D721Med (cell line): ENCODE results near the gene TRAT1.

ENCODE experiments used
- DNase-seq: peaks from one replicate; pipeline ENCODE4 v3.0.0; 2011; ENCODE audit warnings: low spot score; ENCODE audit not compliant: insufficient read length
- FAIRE-seq: peaks from 2 replicates; lab custom pipeline; 2011; peaks lifted over from hg19 to GRCh38; lab: Jason Lieb, UNC
- CTCF ChIP-seq: IDR thresholded peaks from 2 replicates; pipeline ENCODE4 v1.5.1; 2012; ENCODE audit warnings: mild to moderate bottlenecking, control low read depth; ENCODE audit not compliant: insufficient read depth; ENCODE audit errors: missing control alignments

The TRAT1 gene

GRCh38 chr3:108822123-108822897, at the start of gene TRAT1:
TRAT1 (plus strand) TSS chr3:108822786; CDS start chr3:108822928, 142 bp downstream.
- no peak for FAIRE-seq
- TF ChIP-seq CTCF: no peak
- no peak for DNase-seq

GRCh38 chr3:108775649-108776048, 46.9 kb upstream of the TRAT1 start:
- no peak for FAIRE-seq

GRCh38 chr3:108779496-108779895, 43.1 kb upstream of the TRAT1 start:
- no peak for FAIRE-seq
- no peak for TF ChIP-seq CTCF
- no peak for DNase-seq

More at GRCh38 chr3:108775649-108776048, 46.9 kb upstream of the TRAT1 start:
- TF ChIP-seq CTCF: no peak
- no peak for DNase-seq

GRCh38 chr3:108780235-108780634, 42.4 kb upstream of the TRAT1 start:
- TF ChIP-seq CTCF: no peak
- no peak for FAIRE-seq
- no peak for DNase-seq

- TF ChIP-seq CTCF: no peak
- FAIRE-seq: no peak
Measured at GRCh38 chr3:108791473-108791872, 31.1 kb upstream of the TRAT1 start.

GRCh38 chr3:108804437-108804836, 18.1 kb upstream of the TRAT1 start:
- no peak for TF ChIP-seq CTCF
- no peak for DNase-seq
- FAIRE-seq: no peak

More at GRCh38 chr3:108791473-108791872, 31.1 kb upstream of the TRAT1 start:
- no peak for DNase-seq

- no peak for TF ChIP-seq CTCF
- FAIRE-seq: no peak
- no peak for DNase-seq
Measured at GRCh38 chr3:108804966-108805365, 17.6 kb upstream of the TRAT1 start.
